H1 (cell line): ENCODE measurements around the gene USP53. TPM values are rescaled to one million over a fixed set of nuclear protein-coding genes. Genes with fewer than 3 reads are reported as not detected.

Experiments
- CTCF ChIA-PET: fragments of 300-600 bp; sonication (Branson Sonifier 250); formaldehyde crosslinking; loops from one replicate; lab custom pipeline; 2021; ENCODE audit not compliant: partially characterized antibody; lab: Charles Lee
- POLR2A ChIA-PET: fragments of 300-600 bp; sonication (Branson Sonifier 250); formaldehyde crosslinking; loops from one replicate; lab custom pipeline; 2021; ENCODE audit warnings: inconsistent platforms; ENCODE audit not compliant: partially characterized antibody; lab: Charles Lee
- DNase-seq, 2 experiments: peaks; one replicate each; pipeline versions ENCODE4 v3.0.0 to v3.0.0-alpha.2; 2010 to 2022; ENCODE audit warnings: low spot score in 2 of 2, low read depth in 1 of 2, mixed read lengths in 1 of 2
- FAIRE-seq: peaks from 2 replicates; lab custom pipeline; 2011; peaks lifted over from hg19 to GRCh38; lab: Jason Lieb, UNC
- H2AFZ ChIP-seq: 2 replicates; pipeline ENCODE4 v1.8.1; 2012; ENCODE audit warnings: low read length, inconsistent platforms
- H2AK5ac ChIP-seq: 2 replicates; pipeline ENCODE4 v1.6.1; 2013; ENCODE audit warnings: low read depth, low read length
- H2BK120ac ChIP-seq: replicated peaks from 2 replicates; pipeline ENCODE3; 2013; ENCODE audit warnings: low read depth, low read length, inconsistent platforms
- H2BK12ac ChIP-seq: 2 replicates; pipeline ENCODE4 v1.6.1; 2013; ENCODE audit warnings: low read depth, low read length
- H2BK15ac ChIP-seq: 2 replicates; pipeline ENCODE4 v1.6.1; 2013; ENCODE audit warnings: low read length
- H2BK20ac ChIP-seq: 2 replicates; pipeline ENCODE4 v1.6.1; 2013; ENCODE audit warnings: low read length
- H2BK5ac ChIP-seq: 2 replicates; pipeline ENCODE4 v1.6.1; 2013; ENCODE audit warnings: low read depth, low read length
- H3K14ac ChIP-seq: 2 replicates; pipeline ENCODE4 v1.6.1; 2013; ENCODE audit warnings: inconsistent platforms; ENCODE audit not compliant: insufficient read length
- H3K18ac ChIP-seq: 2 replicates; pipeline ENCODE4 v1.6.1; 2013; ENCODE audit warnings: low read length; ENCODE audit errors: extremely low read depth
- H3K23ac ChIP-seq: 2 replicates; pipeline ENCODE4 v1.6.1; 2013; ENCODE audit warnings: inconsistent platforms; ENCODE audit not compliant: insufficient read length
- H3K23me2 ChIP-seq: 2 replicates; pipeline ENCODE4 v1.6.1; 2013; ENCODE audit warnings: low read depth, low read length
- H3K27ac ChIP-seq: 2 replicates; pipeline ENCODE4 v1.6.1; 2011; ENCODE audit warnings: low read depth, low read length, inconsistent platforms
- H3K27me3 ChIP-seq, 4 experiments: replicated peaks in 1 of 4; 1 replicate in 1 of 4; 2 replicates in 3 of 4; pipeline versions ENCODE4 v1.6.1 to v1.8.1; 2011 to 2013; ENCODE audit warnings: low read length in 3 of 4, mild to moderate bottlenecking in 3 of 4, inconsistent platforms in 2 of 4, mixed read lengths in 2 of 4, moderate library complexity in 1 of 4; ENCODE audit not compliant: control insufficient read depth in 3 of 4, insufficient read depth in 3 of 4; ENCODE audit errors: extremely low read depth in 1 of 4
- H3K36me3 ChIP-seq, 4 experiments: 2 replicates each; pipeline versions ENCODE4 v1.6.1 to v1.8.1; 2011 to 2013; ENCODE audit warnings: mild to moderate bottlenecking in 4 of 4, low read length in 3 of 4, moderate library complexity in 2 of 4, control low read depth in 1 of 4, inconsistent platforms in 1 of 4; ENCODE audit not compliant: insufficient read depth in 4 of 4, control insufficient read depth in 2 of 4
- H3K4ac ChIP-seq: replicated peaks from 2 replicates; pipeline ENCODE3; 2013; ENCODE audit warnings: low read length, low read depth, mixed read lengths, inconsistent platforms; ENCODE audit not compliant: insufficient read length
- H3K4me1 ChIP-seq, 4 experiments: replicated peaks in 1 of 4; 1 replicate in 1 of 4; 2 replicates in 3 of 4; pipeline versions ENCODE4 v1.6.1 to v1.8.1; 2011 to 2013; ENCODE audit warnings: low read length in 3 of 4, inconsistent platforms in 2 of 4, mixed read lengths in 1 of 4; ENCODE audit not compliant: insufficient read depth in 4 of 4, control insufficient read depth in 3 of 4
- H3K4me2 ChIP-seq, 2 experiments: 2 replicates each; pipeline versions ENCODE4 v1.6.1 to v1.8.1; 2011 to 2013; ENCODE audit warnings: low read depth in 2 of 2, low read length in 2 of 2, control low read depth in 1 of 2, inconsistent platforms in 1 of 2, mild to moderate bottlenecking in 1 of 2; ENCODE audit not compliant: insufficient read depth in 1 of 2
- H3K4me3 ChIP-seq, 4 experiments: fragments of 200-600, 300-600 bp in 1 of 4; sonication (generic), shearing (Covaris generic), sonication (Bioruptor Twin) in 1 of 4; 2 replicates each; pipeline versions ENCODE4 v1.5.1 to v1.8.1; 2011 to 2016; ENCODE audit warnings: low read length in 4 of 4, low read depth in 3 of 4, control low read depth in 2 of 4, inconsistent platforms in 2 of 4, mild to moderate bottlenecking in 2 of 4, mixed read lengths in 1 of 4, moderate library complexity in 1 of 4; ENCODE audit not compliant: insufficient read depth in 2 of 4; ENCODE audit errors: extremely low read depth in 1 of 4
- H3K56ac ChIP-seq: replicated peaks from 2 replicates; pipeline ENCODE3; 2013; ENCODE audit warnings: low read depth, mild to moderate bottlenecking, mixed read lengths, low read length, inconsistent platforms; ENCODE audit not compliant: insufficient read length
- H3K79me1 ChIP-seq: 2 replicates; pipeline ENCODE4 v1.6.1; 2013; ENCODE audit warnings: low read depth, low read length, control low read depth
- H3K79me2 ChIP-seq, 2 experiments: 2 replicates each; pipeline versions ENCODE4 v1.6.1 to v1.8.1; 2012 to 2013; ENCODE audit warnings: low read length in 2 of 2, mild to moderate bottlenecking in 2 of 2, inconsistent platforms in 1 of 2; ENCODE audit not compliant: insufficient read depth in 2 of 2, control insufficient read depth in 1 of 2
- H3K9ac ChIP-seq, 4 experiments: replicated peaks in 1 of 4; 1 replicate in 1 of 4; 2 replicates in 3 of 4; pipeline versions ENCODE4 v1.6.1 to v1.8.1; 2011 to 2013; ENCODE audit warnings: low read depth in 3 of 4, low read length in 3 of 4, control low read depth in 2 of 4, mild to moderate bottlenecking in 2 of 4, moderate library complexity in 2 of 4, inconsistent platforms in 1 of 4; ENCODE audit errors: extremely low read depth in 1 of 4
- H3K9me3 ChIP-seq, 2 experiments: 2 replicates each; pipeline versions ENCODE4 v1.6.1 to v1.8.1; 2012 to 2013; ENCODE audit warnings: mild to moderate bottlenecking in 2 of 2, moderate library complexity in 2 of 2, control low read depth in 1 of 2, inconsistent platforms in 1 of 2, low read depth in 1 of 2, low read length in 1 of 2, mixed read lengths in 1 of 2; ENCODE audit not compliant: insufficient read depth in 2 of 2
- H4K20me1 ChIP-seq, 2 experiments: replicated peaks in 1 of 2; 2 replicates each; pipeline versions ENCODE3 to v1.8.1; 2011 to 2013; ENCODE audit warnings: inconsistent platforms in 2 of 2, low read length in 2 of 2, mild to moderate bottlenecking in 1 of 2; ENCODE audit not compliant: insufficient read depth in 2 of 2, control insufficient read depth in 1 of 2
- H4K5ac ChIP-seq: 2 replicates; pipeline ENCODE4 v1.6.1; 2013; ENCODE audit warnings: low read length, low read depth, mixed read lengths, inconsistent platforms; ENCODE audit not compliant: insufficient read length
- H4K8ac ChIP-seq: 2 replicates; pipeline ENCODE4 v1.8.0; 2013; ENCODE audit warnings: mild to moderate bottlenecking, moderate library complexity, low read length, inconsistent platforms; ENCODE audit not compliant: insufficient read depth; ENCODE audit errors: extremely low read depth
- H4K91ac ChIP-seq: replicated peaks from 2 replicates; pipeline ENCODE3; 2013; ENCODE audit warnings: low read length, mixed read lengths, inconsistent platforms; ENCODE audit not compliant: insufficient read length
- CEBPB ChIP-seq: IDR thresholded peaks from 2 replicates; pipeline ENCODE4 v1.6.1; 2012; ENCODE audit warnings: low read depth, low read length
- CHD2 ChIP-seq: IDR thresholded peaks from 2 replicates; pipeline ENCODE4 v1.6.1; 2012; ENCODE audit warnings: low read length, improper control_type of control experiment
- KDM4A ChIP-seq: IDR thresholded peaks from one replicate; pipeline ENCODE4 v1.7.1; 2012; ENCODE audit warnings: low read depth, mild to moderate bottlenecking, moderate library complexity, low read length, inconsistent platforms; ENCODE audit not compliant: severe bottlenecking
- NANOG ChIP-seq: IDR thresholded peaks from 2 replicates; pipeline ENCODE4 v1.6.1; 2011; ENCODE audit warnings: low read length, low read depth, mild to moderate bottlenecking, inconsistent platforms; ENCODE audit not compliant: insufficient read depth, poor library complexity, severe bottlenecking
- POLR2AphosphoS5 ChIP-seq: IDR thresholded peaks from 2 replicates; pipeline ENCODE4 v1.6.1; 2011; ENCODE audit warnings: low read depth, low read length
- SIN3A ChIP-seq, 2 experiments: IDR thresholded peaks in 1 of 2; conservative IDR thresholded peaks in 1 of 2; 2 replicates each; pipeline ENCODE4 v1.6.1; 2011 to 2012; ENCODE audit warnings: low read length in 2 of 2, improper control_type of control experiment in 1 of 2, low read depth in 1 of 2, mild to moderate bottlenecking in 1 of 2
- SIRT6 ChIP-seq: IDR thresholded peaks from one replicate; pipeline ENCODE4 v1.7.1; 2012; ENCODE audit warnings: low read length, inconsistent platforms
- YY1 ChIP-seq: IDR thresholded peaks from 2 replicates; pipeline ENCODE4 v1.6.1; 2011; ENCODE audit warnings: low read depth, mild to moderate bottlenecking, low read length
- WGBS, 2 experiments: shearing (Covaris generic) in 1 of 2; methylation state at CpG; one replicate each; pipeline versions ENCODE4 v1.1.6 to v1.1.7; 2013 to 2015; ENCODE audit warnings: low lambda C conversion rate in 2 of 2, mixed read lengths in 2 of 2, inconsistent platforms in 1 of 2, low coverage in 1 of 2, missing lambda C conversion rate in 1 of 2; ENCODE audit not compliant: insufficient replicate concordance in 2 of 2, insufficient coverage in 1 of 2, insufficient read length in 1 of 2; ENCODE audit errors: extremely low coverage in 1 of 2, missing lambda C conversion rate in 1 of 2; 5-methylcytosine and 5-hydroxymethylcytosine counted together
- polyA plus RNA-seq, 7 experiments: library from polyadenylated mRNA; depleted of rRNA in 3 of 7; stranded (reverse) in 5 of 7; unstranded in 2 of 7; fragments of >200 nt in 5 of 7; fragments of 200-250 nt in 2 of 7; gene quantifications; 1 replicate in 5 of 7; 2 replicates in 1 of 7; 4 replicates in 1 of 7; pipeline versions ENCODE4 v1.2.1 to v1.2.3, GENCODE V29; 2011 to 2013; ENCODE audit warnings: missing spikeins in 2 of 7, mixed read lengths in 2 of 7
- total RNA-seq: library from RNA; stranded (reverse); fragmentation: NEBNext Ultra II Directional; extraction: Animal tissue kit (Norgen Biotek cat#: 25700); gene quantifications from 2 replicates; pipeline ENCODE4 v1.2.1, GENCODE V29; 2021

USP53 gene
- total and polyA plus RNA-seq, 2 of the 8 experiments (the other 6 are each of a cell fraction or from before 2014, with no cell fraction given): 2.9 to 14.9 TPM

DNA sequence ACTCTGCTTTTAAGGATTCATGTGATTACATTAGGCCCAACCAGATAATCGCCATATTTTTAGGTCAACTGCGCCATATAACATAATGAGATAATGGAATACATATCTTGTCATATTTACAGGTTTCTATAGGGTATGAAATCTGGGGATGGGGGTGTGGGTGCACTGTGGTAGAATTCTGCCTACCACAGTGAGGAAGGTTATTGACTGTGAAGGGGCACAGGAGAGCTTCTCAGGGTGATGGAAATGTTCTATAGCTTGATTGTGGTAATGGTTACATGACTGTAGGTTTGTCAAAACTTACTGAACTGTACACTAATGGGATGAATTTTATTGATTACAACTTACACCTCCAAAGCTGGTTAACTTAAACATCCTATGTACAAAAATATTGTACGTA lies 15.9 kb downstream of the USP53 start:
- Histone ChIP-seq H3K9ac (no peak overlapping the region), H3K23me2 (no peaks in the 10 kb centered on the region), H3K4me2 (no peak overlapping the region), H3K4ac (no peak overlapping the region), H3K56ac (no peak overlapping the region), H4K5ac (no peak overlapping the region), H3K23ac (no peak overlapping the region), H2BK20ac (no peak overlapping the region), H3K4me1 (no peaks in the 10 kb centered on the region), H3K9me3 (no peaks in the 10 kb centered on the region), H3K18ac (no peak overlapping the region), H2BK15ac (no peak overlapping the region), H3K79me2 (no peaks in the 10 kb centered on the region; a peak in 3 of 4 replicates), H2AK5ac (no peak overlapping the region), H2BK120ac (no peak overlapping the region), H3K79me1 (peaks cover 5% of the 10 kb centered on the region; the same call in 1 of the 2 replicates), H2BK5ac (no peak overlapping the region), H3K36me3 (no peaks in the 10 kb centered on the region; a peak in 1 of 8 replicates), H4K20me1 (no peaks in the 10 kb centered on the region), H2AFZ (no peak overlapping the region), H3K27ac (no peak overlapping the region), H3K14ac (no peak overlapping the region), H4K8ac (no peak overlapping the region), H4K91ac (no peak overlapping the region), H2BK12ac (no peak overlapping the region), H3K27me3 (no peaks in the 10 kb centered on the region), H3K4me3 (no peak overlapping the region)
- DNase-seq (no peak), FAIRE-seq (no peak)
- POLR2A ChIA-PET: interaction anchor here (1.4 to 2.2 kb wide), 3 partner anchors 9 to 16 kb away, joined by 3 to 7 read pairs (median 4); partner anchors contain the start of gene USP53
- 99% methylated on average over 3 of the region's 3 CpGs; no CpG with 5 or more reads in 1 of the 2 experiments for WGBS, 2 experiments
- TF ChIP-seq POLR2AphosphoS5: no peak
- no peak for TF ChIP-seq CEBPB
- TF ChIP-seq SIRT6: no peak
- no peak for TF ChIP-seq YY1
- TF ChIP-seq NANOG: no peak
- TF ChIP-seq SIN3A (conservative IDR thresholded peaks at IDR 0.05 in 1 of 2, IDR thresholded peaks at IDR 0.05 in 1 of 2; ENCODE audit: low read depth in 1 of 2, low read length in 2 of 2): no peak
- no peak for TF ChIP-seq CHD2
- no peak for TF ChIP-seq KDM4A
- CTCF ChIA-PET: interaction anchor here (1.5 to 1.7 kb wide), 4 partner anchors 15 to 187 kb away, joined by 4 to 7 read pairs (median 4); no protein-coding TSS in a partner anchor
